Adipose tissue (tissue), 3 donors: ENCODE results near the gene CPEB4. TPM values are rescaled to one million over a fixed set of nuclear protein-coding genes. Genes with fewer than 3 reads are reported as not detected.

Experiments used
- H3K27ac ChIP-seq: one replicate; pipeline ENCODE4 v1.5.1; 2013; ENCODE audit warnings: low read depth, low read length
- WGBS, 3 donors: extraction: QIAGEN DNeasy Blood & Tissue Kit; methylation state at CpG; one replicate each; pipeline ENCODE4 v1.1.7; 2013; 5-methylcytosine and 5-hydroxymethylcytosine counted together
- polyA plus RNA-seq, 3 donors: library from polyadenylated mRNA; stranded (reverse); fragments of 200-250 nt; gene quantifications; one replicate each; pipeline ENCODE4 v1.2.3, GENCODE V29; 2013
- donor health status: healthy with polysubstance abuse.
- donor health status: Bipolar disorder and iron deficiency.
- donor health status: healthy.

The CPEB4 gene
- polyA plus RNA-seq, 3 donors, result 6.5 to 21.4 (median 11.0) TPM

DNA sequence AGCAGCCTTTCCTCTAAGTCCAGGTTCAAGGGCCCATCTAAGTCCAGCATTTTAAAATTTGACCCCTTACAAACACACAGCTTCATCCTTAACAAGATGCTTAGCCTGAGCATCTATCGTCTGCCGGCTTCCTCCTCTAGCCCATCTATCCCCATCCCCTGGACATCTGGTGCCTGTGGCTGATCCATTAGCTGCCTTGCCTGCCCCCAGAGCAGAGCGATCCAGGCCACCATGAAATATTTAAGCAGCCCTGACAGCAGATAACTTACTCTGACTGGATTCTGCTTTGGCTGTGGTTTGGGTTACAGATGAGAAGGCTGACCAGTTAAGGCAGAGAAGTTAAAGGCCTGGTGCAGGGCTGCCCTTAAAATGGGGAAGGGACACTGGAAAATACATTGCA, 30.9 kb upstream of the CPEB4 start:
- WGBS, 3 donors, result 88 to 96% (median 92%) methylated on average over 3 of the region's 3 CpGs
- H3K27ac ChIP-seq, result no peak overlapping the region

DNA sequence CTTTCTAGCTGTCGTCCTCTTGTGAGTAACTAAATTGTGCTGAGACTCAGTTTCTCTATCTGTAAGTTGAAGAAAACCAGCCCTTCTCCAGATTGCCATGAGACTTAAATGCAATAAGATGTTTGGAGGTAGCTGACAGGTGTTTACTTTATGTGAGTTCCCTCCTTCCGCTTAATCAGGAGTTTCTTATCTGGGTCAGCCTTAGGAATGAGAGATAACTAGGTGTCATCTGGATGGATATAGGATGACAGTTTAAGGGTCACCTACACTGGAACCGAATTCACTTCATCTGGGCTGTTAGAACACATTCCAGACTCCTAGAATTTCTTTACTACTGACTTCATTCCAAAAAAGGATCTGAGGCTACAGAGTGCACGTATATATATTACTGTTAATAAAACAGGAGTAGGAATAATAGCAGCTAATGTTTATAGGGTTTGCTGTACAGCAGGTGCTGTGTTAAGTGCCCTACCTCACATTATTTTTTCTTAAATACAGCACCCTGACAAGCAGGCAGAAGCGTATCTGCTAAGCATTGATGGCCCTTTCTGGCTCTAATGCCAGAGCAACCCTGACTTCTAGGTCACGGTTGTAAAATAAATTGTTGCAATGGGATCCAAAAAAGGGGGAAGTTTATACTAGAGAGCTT, 30.0 kb upstream of the CPEB4 start:
- no peak overlapping the region for H3K27ac ChIP-seq
- WGBS, 3 donors, result 53 to 80% (median 61%) methylated on average over 6 of the region's 6 CpGs

DNA sequence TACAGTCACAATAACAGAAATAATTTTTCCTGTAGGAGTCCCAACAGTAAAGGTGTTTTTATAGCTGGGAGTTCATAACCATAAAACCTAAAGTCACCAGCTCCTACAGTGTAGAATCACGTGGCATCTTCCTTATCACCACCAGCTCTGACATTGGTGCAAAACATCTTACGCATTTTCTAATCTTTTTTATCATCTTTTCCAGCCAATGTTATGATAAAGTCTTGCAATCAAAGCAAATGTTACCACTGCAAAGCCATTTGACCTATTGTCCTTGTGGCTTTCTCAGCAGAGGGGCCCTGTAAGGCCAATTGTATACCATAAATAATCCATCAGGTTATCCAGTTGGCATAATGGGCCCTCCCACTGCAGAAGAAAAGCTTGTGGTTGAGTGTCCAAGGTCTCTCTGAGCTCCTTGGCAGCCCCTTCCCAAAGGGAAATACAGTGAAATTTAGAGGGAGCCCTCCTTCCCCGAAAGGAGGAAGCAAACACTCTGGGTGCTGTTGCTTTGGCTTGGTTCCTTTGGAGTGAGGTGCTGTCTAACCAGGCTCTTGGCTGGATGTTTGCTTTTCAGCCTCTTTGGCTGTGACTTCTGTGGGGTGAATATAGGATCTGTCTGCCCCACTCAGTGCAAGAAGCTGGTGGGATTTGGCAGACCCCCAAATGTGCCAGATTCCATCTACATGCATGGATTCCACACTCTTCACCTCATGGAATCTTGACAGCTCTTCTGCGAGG, 29.3 kb upstream of the CPEB4 start:
- H3K27ac ChIP-seq, result no peak overlapping the region
- WGBS, 3 donors, result 64 to 79% (median 69%) methylated on average over 4 of the region's 4 CpGs

DNA sequence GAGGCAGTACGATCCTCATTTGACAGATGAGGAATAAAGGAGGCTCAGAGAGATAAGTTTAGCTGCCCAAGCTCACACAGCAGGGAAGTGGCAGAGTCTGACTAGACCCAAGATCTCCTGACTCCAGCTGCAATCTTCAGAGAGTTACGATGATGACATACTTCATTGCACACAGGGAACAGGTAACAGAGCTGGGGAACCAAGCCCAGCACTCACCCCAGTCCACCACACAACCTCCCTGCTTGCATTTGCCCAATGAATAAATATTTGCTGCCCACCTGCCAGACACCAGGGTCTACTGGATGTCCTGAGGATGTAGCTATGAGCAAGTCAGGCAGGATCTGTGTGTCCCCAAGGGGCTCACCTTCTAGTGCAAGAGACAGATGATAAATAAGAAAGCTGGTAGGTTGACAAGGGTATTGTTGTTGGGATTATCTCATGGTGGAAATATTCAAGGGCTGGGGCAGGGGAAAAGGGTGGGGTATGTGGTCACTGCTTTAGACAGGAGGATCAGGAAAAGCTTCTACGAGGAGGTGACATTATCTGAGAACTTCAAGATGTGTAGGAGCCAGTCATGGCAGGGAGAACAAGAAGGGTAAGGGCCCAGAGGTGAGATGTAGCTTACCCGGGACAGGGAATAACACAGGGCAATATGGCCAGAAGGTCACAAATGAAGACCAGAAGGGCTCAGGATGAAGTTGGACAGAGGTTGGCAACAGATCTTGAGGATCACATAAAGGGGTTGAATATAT, 28.6 kb upstream of the CPEB4 start:
- H3K27ac ChIP-seq, result no peak overlapping the region
- 76 to 83% (median 78%) methylated on average over 4 of the region's 4 CpGs for WGBS, 3 donors

DNA sequence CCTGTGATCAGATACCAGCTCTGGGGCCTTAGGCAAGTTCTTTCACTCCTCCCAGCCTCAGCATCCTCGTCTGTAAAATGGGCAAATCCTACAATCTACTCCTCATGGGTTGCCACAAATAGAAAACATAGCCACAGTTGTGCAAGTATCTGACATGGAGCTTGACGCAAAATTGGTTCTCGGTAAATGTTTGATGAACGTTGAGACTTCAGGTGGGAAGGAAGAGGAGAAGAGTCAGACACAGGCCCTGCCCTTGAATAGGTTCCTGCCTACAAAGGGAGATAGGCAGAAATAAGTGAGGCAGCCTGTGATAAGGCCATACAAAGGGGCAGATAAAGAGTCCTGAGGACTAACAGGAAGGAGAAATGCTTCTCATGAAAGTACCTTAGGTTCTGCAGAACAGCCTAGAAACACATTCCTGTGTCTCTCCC, 26.1 kb upstream of the CPEB4 start:
- 83 to 90% (median 87%) methylated on average over 4 of the region's 4 CpGs for WGBS, 3 donors
- no peak overlapping the region for H3K27ac ChIP-seq

DNA sequence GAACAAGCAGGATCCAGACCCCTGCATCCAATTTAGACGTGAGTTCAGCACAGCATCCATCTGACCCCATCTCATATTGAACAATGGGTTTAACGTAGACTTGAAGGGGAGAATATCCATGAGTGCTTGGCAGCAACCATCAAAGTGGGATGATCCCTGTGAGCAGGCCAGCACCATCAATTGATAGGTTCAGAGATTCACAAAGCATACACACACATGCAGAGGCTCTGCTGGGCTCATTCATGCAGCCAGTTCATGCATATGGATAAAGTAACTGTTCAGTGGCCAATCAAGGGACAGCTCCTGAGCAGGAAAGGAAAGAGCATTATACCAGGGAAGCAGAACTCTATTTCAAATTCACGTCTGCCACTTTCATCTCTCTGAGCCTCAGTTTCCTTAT, 24.8 kb upstream of the CPEB4 start:
- 66 to 89% (median 76%) methylated on average over 3 of the region's 3 CpGs for WGBS, 3 donors
- H3K27ac ChIP-seq, result no peak overlapping the region

DNA sequence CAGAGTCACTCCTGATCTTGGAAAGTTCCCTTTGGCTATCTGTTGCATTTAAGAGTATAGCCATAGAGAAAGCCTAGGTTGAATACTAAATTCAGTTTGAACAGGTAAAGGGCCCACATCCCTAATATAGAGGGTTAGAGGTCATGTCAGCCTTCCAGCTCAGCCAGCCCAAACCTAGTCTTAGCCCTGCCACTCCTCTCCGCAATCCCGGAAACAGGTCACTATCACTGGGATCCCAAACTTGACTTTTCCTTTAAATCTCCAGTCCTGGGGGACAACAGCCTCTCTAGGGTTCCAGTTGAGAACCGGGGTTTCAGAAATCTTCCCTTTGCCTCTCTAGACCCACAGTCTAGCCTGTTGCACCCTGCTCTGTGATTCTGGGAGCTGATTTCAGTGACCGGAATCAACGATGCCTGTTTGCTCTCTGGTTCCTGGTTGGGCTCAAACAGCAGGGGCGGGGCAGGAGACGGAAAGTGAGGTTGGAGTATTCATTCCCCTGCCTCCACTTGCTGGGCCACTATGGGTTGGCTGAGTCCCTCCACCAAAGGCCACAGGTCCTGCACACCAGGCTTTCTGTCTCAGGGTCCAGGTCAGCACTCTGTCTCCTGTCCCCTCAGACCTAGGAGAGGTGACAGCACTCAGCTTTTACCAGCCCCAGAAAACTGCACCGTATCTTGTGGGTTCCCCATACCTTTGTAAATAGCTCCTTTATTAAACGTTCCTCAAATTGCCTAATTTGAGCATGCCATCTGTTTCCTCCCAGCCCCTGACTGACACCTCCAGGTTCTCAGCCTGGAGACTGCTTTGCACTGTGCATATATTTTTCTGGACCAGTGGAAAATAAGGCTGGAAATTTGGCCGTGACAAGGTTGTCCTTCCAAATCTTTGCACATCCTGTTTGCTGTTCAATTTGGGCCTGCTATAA, 23.8 kb upstream of the CPEB4 start:
- no peak overlapping the region for H3K27ac ChIP-seq
- 45 to 68% (median 49%) methylated on average over 10 of the region's 10 CpGs for WGBS, 3 donors

DNA sequence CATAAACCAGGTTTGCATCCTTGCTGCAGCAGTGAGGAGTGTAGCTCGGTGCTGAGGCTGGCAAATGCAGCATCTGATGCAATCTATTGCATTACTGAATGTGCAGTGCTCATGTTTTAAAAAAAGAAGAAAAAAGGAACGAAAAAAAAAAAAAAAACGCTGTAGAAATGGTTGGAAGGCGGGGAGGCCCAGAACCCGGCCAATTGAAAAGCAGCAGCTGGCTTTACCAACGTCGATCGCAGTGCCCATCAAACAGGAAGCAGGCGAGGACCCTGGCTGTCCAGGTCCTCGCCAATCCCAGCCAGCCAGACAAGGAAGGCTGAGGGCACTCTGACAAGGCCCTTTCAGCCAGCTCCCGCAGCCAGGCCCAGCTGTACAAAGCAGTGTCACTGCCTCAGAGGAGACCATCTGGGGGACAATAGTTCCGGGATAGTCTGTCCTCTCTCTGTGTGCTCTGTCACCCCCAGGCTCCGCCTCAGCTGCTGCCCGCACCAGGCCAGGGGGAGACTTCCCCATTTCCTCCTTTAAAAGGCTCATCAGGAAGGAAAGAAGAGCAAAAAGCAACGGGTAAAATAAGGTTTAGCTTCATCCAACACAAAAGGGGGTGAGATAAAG, 21.8 kb upstream of the CPEB4 start:
- no peak overlapping the region for H3K27ac ChIP-seq
- WGBS, 3 donors, result 50 to 86% (median 53%) methylated on average over 15 of the region's 15 CpGs

DNA sequence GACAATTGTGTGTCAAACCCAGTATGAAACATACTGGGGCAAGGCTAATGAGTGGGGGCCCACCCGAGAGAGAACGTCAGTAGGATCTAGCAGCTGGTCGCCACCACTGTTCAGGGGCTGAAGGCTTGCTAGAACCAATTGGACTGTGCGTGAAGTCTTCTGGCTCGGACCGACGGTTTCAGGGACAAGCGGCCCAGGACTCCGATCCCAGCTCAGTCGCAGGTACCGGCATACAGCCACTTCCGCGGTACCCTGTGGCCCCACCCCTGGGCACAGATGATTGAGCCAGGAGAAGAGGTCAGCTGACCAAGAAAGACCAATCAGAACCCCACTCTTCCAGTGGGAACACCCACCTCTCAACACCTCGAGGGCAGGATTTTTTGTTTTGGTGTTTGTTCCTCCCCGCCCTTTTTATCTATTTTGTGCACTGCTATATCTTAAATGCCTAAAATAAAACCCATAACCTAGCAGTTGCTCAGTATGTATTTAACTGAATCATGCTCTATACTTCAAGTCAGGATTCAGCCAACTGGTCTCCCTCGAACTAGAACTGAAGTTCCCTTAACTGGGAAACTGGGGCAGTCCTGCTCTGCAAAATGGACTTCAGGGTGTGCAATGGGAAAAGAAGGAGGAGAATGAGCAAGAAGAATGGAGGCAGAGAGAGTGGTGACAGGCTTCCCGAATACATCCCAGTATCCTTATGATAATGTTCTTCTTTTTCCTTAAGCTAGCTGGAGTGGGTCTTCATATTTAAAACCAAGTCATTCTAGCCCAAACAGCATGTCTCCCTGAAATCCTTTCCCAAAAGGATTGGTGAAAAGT, 21.1 kb upstream of the CPEB4 start:
- H3K27ac ChIP-seq, result no peak overlapping the region
- WGBS, 3 donors, result 89 to 96% (median 92%) methylated on average over 17 of the region's 17 CpGs

DNA sequence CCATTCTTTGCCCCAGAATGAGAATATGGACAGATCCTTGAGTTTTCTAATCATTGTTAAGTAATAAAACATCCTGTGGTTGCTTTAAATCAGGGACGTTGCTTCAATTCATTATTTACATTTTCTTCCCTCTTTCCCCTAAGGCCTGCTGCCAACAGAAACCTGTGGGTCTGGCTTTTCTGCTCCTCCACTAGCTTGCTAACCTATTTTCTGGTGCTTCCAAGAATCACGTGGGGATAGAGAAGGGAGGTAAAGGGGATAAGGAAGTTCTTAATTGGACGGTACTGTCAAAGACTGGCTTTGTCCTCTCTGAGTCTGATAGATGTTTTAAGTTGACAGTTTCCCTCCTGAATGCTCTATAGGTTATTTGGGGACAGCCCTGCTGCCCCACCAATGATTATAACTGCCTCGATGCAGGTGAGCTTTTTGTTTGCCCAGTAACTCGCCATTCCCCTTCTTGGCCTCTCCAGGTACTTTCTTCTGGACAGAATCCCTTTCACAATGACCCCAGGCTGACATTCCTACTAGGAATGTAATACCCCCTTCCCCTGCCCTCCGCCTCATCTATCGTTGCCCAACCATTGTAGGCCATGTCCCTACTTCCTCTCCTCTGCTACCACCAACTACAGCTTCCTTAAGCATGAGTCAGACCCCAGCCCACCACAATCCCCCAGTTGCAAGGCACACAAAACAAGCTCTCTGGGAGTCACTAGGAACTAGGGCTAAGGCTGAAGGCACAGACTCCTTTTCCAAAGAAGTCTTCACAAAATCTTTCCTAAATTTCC, 19.9 kb upstream of the CPEB4 start:
- WGBS, 3 donors, result 50 to 52% (median 51%) methylated on average over 7 of the region's 7 CpGs
- H3K27ac ChIP-seq, result no peak overlapping the region

DNA sequence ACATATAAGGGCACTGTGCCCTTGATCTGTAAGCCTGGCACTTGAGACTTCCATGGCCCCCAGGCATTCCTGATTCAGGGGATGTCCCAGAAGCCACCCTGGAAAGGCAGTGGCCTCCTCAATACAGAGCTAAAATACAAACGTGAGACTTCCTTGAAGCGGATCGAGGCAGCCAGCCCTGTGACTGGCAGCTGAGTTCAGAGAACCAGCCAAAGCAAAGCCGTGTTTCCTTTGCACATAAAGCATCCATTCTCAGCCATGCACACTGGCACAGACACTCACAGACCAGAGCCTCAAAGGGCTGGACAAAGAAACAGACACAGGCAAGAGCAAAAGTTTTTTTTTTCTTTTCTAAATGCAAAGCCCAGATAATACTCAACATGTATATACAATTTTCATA, 18.8 kb upstream of the CPEB4 start:
- WGBS, 3 donors, result 45 to 68% (median 67%) methylated on average over 4 of the region's 4 CpGs
- H3K27ac ChIP-seq, result no peak overlapping the region

DNA sequence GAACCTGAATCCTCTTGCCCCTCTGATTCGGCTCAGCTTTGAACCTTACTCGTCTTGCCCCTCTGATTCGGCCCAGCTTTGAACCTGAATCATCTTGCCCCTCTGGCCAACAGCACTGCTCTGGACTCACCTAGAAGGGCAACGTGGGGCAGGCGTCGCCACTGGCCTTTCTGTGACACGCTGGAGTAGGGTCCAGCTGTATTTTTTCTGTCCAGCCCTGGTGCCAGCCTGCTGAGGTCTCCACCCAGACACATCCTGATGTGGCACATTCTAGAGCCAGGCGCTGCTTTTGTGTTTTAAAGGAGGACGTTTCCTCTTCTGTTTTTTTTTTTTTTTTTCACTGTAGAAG, 15.2 kb upstream of the CPEB4 start:
- WGBS, 3 donors, result 68 to 84% (median 75%) methylated on average over 9 of the region's 9 CpGs
- no peak overlapping the region for H3K27ac ChIP-seq

DNA sequence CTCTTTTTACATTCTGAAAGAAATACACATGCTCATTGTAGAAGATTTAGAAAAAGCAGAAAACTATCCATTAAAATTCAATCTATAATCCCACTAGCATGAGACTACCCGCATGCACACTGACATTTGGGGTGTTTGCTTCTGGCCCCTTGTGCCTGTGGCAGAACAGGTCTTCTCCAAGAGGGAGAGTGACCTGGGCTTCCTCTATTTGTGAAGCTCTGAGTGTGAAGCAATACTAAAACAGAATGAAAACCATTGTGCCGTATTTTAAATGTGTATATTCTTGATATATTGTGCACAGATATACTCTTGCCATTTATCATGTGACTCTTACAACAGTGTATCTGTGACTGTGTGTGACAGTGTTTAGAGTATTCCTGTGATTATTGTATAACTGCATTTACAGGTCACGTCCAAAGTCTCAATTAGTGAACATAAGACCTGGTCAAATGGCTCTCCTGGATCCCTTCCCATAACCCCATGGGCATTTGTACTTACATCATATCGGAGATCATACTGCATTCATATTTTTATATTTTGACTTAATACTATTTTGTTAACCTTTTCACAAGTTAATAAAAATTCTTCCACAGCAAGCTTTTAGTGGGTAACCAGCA, 14.7 kb upstream of the CPEB4 start:
- H3K27ac ChIP-seq, result no peak overlapping the region
- 75 to 92% (median 77%) methylated on average over 4 of the region's 4 CpGs for WGBS, 3 donors

DNA sequence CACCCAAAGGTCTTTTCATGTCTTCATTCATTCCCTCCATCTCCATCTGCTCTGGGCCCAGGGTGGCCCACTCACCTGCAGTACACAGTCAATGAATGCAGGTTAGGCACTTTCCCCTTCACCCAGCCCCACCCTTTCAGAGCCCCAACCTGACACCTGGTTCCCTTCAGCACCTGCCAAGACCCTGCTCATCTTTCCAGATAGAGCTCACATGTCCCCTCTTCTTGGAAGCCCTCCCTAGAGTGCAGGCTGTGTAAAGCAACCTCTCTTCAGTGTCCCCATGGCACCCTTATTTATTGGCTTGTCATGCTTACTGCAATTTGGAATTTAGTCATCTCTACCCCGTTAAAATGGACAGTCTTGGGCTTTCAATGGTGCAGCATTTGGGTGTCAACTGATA, 13.0 kb upstream of the CPEB4 start:
- H3K27ac ChIP-seq, result no peak overlapping the region
- WGBS, 3 donors, result 71 to 76% (median 73%) methylated on average over 1 of the region's 1 CpG

DNA sequence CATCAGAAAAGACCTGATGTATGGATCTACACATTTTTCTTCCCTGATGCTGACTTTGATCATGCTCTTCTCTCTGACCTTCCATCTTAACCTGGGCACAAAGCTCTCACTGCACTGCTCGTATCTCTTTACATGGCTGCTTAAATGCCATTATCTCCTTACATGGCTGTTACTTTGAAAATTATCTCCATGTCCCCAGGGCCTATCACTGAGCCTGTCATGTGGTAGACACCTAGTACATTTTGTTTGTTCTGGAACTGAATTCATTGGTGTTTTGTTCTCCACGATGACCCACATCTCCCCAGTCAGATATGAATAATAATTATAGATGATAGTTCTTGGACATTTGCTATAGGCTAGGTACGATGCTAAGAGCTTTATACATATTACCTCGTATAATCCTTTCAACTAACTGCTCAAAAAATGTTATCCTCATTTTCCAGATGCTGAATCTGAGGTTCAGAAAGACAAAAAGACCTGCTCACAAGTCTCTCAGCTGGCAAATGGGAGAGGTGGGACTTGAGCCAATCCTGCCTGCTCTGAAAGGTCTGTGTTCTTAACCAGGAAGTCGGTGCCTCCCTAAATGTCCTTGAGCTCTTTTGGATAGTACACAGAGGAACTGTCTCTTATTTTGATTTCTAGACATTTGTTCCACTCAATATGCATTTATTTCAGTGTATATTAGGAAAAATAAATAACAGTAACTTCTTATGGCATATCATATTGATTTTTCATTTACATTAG, 9.8 kb upstream of the CPEB4 start:
- H3K27ac ChIP-seq, result no peak overlapping the region
- 46 to 69% (median 61%) methylated on average over 5 of the region's 5 CpGs for WGBS, 3 donors
